A172 (cell line): ENCODE measurements around the gene NUDT22. TPM values are rescaled to one million over a fixed set of nuclear protein-coding genes. Genes with fewer than 3 reads are reported as not detected.
A peak's percentile ranks its signal among the peaks of the same experiment; 100 is the strongest.

Source experiments
- DNase-seq: peaks from one replicate; pipeline ENCODE4 v3.0.0-alpha.2; 2015; ENCODE audit warnings: low spot score
- total RNA-seq: library from RNA; depleted of rRNA; stranded (reverse); fragments of >200 nt; shearing (Covaris generic); gene quantifications from 2 replicates; pipeline ENCODE4 v1.2.3, GENCODE V29; 2014; rRNA removed

The NUDT22 gene
- total RNA-seq, 1 experiment from 2014 or later = 49.3 TPM

GRCh38 chr11:64269540-64270220, 43.6 kb downstream of the NUDT22 start:
- DNase-seq = peak; percentile 98

GRCh38 chr11:64275031-64275800, 49.1 kb downstream of the NUDT22 start:
- DNase-seq = no peak

- DNase-seq = no peak
Observed at GRCh38 chr11:64275841-64276240, 49.8 kb downstream of the NUDT22 start.

- DNase-seq = peak; percentile 96
Observed at GRCh38 chr11:64276653-64277431, 50.8 kb downstream of the NUDT22 start.

- DNase-seq = no peak
Observed at GRCh38 chr11:64278576-64279190, 52.6 kb downstream of the NUDT22 start.

Other genes with a start within 250 kb of the NUDT22 start
- 31.5 and 41.5 TPM in 2 replicates for gene OTUB1, start 239.8 kb upstream of the NUDT22 start, total RNA-seq
- not detected in 2 replicates for gene FLRT1, start 190.3 kb upstream of the NUDT22 start, total RNA-seq
- 2.9 and 6.3 TPM in 2 replicates for gene MACROD1, start 60.2 kb upstream of the NUDT22 start, total RNA-seq
- 424 and 474 TPM in 2 replicates for gene STIP1, start 40.1 kb upstream of the NUDT22 start, total RNA-seq
- gene FERMT3, start 19.6 kb upstream of the NUDT22 start, total RNA-seq = 15.1 and 18.7 TPM in 2 replicates
- 33.8 and 47.3 TPM in 2 replicates for gene TRPT1, start 88 bp upstream of the NUDT22 start, total RNA-seq
- gene DNAJC4, start 4.3 kb downstream of the NUDT22 start, total RNA-seq = 3.0 and 12.0 TPM in 2 replicates
- 24.4 and 33.0 TPM in 2 replicates for gene VEGFB, start 8.3 kb downstream of the NUDT22 start, total RNA-seq
- gene FKBP2, start 14.8 kb downstream of the NUDT22 start, total RNA-seq = 40.5 and 55.9 TPM in 2 replicates
- 455 and 478 TPM in 2 replicates for gene PPP1R14B, start 20.7 kb downstream of the NUDT22 start, total RNA-seq
- gene PLCB3, start 25.3 kb downstream of the NUDT22 start, total RNA-seq = 51.0 and 64.8 TPM in 2 replicates
- gene BAD, start 58.4 kb downstream of the NUDT22 start, total RNA-seq = 219 TPM in 2 replicates
- gene GPR137, start 59.6 kb downstream of the NUDT22 start, total RNA-seq = 52.1 and 60.8 TPM in 2 replicates
- gene KCNK4, start 65.0 kb downstream of the NUDT22 start, total RNA-seq = 0.07 TPM in 1 of 2 replicates, not detected in the other
- not detected in 2 replicates for gene CATSPERZ, start 74.1 kb downstream of the NUDT22 start, total RNA-seq
- gene ESRRA, start 79.2 kb downstream of the NUDT22 start, total RNA-seq = 30.4 and 46.6 TPM in 2 replicates
- gene TRMT112, start 91.3 kb downstream of the NUDT22 start, total RNA-seq = 454 and 683 TPM in 2 replicates
- 300 and 344 TPM in 2 replicates for gene PRDX5, start 91.8 kb downstream of the NUDT22 start, total RNA-seq
- 6.6 and 6.9 TPM in 2 replicates for gene CCDC88B, start 113.9 kb downstream of the NUDT22 start, total RNA-seq
- gene RPS6KA4, start 132.9 kb downstream of the NUDT22 start, total RNA-seq = 77.4 and 78.2 TPM in 2 replicates